HL-60 (cell line): ENCODE measurements around the gene MEX3A.

ENCODE experiments used
- TF ChIP-seq, protein P1 (sequence below): IDR thresholded peaks from one replicate; pipeline ENCODE4 v1.5.1; 2011; ENCODE audit warnings: low read length, control low read depth, inconsistent platforms; ENCODE audit not compliant: insufficient read depth
- TF ChIP-seq, protein P2 (sequence below): IDR thresholded peaks from 2 replicates; pipeline ENCODE4 v1.6.1; 2012; ENCODE audit warnings: low read depth; ENCODE audit not compliant: insufficient replicate concordance

DNA sequence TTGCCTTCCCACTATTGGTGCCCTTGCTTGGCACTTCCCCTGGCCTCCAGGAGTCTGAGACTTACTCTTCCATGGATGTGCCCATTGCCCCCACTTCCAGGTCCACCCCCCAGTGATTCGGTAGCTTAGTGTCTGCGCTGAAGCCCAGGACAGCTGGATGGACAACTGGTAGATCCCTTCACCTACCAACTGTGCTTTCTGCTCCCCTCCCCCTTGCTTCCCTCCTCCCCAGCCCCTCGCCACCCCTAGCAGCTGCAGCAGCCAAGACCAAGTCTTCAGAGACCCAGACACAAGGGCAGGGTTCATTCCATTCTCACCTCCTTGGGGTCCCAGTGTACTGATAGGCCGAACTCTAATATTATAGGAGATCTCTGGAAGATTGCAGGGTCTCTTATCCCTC is 39.2 kb upstream of the MEX3A start:
- TF ChIP-seq, protein P1, sequence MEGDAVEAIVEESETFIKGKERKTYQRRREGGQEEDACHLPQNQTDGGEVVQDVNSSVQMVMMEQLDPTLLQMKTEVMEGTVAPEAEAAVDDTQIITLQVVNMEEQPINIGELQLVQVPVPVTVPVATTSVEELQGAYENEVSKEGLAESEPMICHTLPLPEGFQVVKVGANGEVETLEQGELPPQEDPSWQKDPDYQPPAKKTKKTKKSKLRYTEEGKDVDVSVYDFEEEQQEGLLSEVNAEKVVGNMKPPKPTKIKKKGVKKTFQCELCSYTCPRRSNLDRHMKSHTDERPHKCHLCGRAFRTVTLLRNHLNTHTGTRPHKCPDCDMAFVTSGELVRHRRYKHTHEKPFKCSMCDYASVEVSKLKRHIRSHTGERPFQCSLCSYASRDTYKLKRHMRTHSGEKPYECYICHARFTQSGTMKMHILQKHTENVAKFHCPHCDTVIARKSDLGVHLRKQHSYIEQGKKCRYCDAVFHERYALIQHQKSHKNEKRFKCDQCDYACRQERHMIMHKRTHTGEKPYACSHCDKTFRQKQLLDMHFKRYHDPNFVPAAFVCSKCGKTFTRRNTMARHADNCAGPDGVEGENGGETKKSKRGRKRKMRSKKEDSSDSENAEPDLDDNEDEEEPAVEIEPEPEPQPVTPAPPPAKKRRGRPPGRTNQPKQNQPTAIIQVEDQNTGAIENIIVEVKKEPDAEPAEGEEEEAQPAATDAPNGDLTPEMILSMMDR: no peak
- TF ChIP-seq, protein P2, sequence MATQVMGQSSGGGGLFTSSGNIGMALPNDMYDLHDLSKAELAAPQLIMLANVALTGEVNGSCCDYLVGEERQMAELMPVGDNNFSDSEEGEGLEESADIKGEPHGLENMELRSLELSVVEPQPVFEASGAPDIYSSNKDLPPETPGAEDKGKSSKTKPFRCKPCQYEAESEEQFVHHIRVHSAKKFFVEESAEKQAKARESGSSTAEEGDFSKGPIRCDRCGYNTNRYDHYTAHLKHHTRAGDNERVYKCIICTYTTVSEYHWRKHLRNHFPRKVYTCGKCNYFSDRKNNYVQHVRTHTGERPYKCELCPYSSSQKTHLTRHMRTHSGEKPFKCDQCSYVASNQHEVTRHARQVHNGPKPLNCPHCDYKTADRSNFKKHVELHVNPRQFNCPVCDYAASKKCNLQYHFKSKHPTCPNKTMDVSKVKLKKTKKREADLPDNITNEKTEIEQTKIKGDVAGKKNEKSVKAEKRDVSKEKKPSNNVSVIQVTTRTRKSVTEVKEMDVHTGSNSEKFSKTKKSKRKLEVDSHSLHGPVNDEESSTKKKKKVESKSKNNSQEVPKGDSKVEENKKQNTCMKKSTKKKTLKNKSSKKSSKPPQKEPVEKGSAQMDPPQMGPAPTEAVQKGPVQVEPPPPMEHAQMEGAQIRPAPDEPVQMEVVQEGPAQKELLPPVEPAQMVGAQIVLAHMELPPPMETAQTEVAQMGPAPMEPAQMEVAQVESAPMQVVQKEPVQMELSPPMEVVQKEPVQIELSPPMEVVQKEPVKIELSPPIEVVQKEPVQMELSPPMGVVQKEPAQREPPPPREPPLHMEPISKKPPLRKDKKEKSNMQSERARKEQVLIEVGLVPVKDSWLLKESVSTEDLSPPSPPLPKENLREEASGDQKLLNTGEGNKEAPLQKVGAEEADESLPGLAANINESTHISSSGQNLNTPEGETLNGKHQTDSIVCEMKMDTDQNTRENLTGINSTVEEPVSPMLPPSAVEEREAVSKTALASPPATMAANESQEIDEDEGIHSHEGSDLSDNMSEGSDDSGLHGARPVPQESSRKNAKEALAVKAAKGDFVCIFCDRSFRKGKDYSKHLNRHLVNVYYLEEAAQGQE: no peak
